HEK293 (cell line): Measurements from ENCODE around the gene PEF1.

ENCODE experiments used
- HOXA7 ChIP-seq: sonication (generic); formaldehyde crosslinking; IDR thresholded peaks from 2 replicates; pipeline ENCODE4 v1.8.1; 2022; ENCODE audit warnings: missing genetic modification reagents, borderline replicate concordance
- MEIS1 ChIP-seq: sonication (generic); formaldehyde crosslinking; IDR thresholded peaks from 2 replicates; pipeline ENCODE4 v1.8.1; 2022; ENCODE audit warnings: missing genetic modification reagents, mild to moderate bottlenecking, borderline replicate concordance
- ZBTB7A ChIP-seq: fragments of 450-650 bp; formaldehyde crosslinking; IDR thresholded peaks from 2 replicates; pipeline ENCODE4 v1.5.1; 2016; ENCODE audit warnings: low read depth, missing biosample characterization, missing genetic modification characterization
- ZFP41 ChIP-seq: fragments of 450-650 bp; formaldehyde crosslinking; IDR thresholded peaks from 2 replicates; pipeline ENCODE4 v1.5.1; 2016; ENCODE audit warnings: missing biosample characterization, missing genetic modification characterization, borderline replicate concordance
- ZNF121 ChIP-seq: fragments of 450-650 bp; formaldehyde crosslinking; IDR thresholded peaks from 2 replicates; pipeline ENCODE4 v1.5.1; 2016; ENCODE audit warnings: missing biosample characterization, missing genetic modification characterization
- ZNF510 ChIP-seq: fragments of 450-650 bp; formaldehyde crosslinking; IDR thresholded peaks from 2 replicates; pipeline ENCODE4 v1.5.1; 2018; ENCODE audit warnings: mild to moderate bottlenecking, missing genetic modification characterization, missing biosample characterization; ENCODE audit not compliant: insufficient replicate concordance
- ZNF785 ChIP-seq: fragments of 450-650 bp; formaldehyde crosslinking; IDR thresholded peaks from 2 replicates; pipeline ENCODE4 v1.5.1; 2016; ENCODE audit warnings: missing biosample characterization, missing genetic modification characterization
- TF ChIP-seq, protein P1 (sequence below): fragments of 450-650 bp; formaldehyde crosslinking; IDR thresholded peaks from 2 replicates; pipeline ENCODE4 v1.5.1; 2016; ENCODE audit warnings: missing biosample characterization, missing genetic modification characterization
- TF ChIP-seq, protein P2 (sequence below): fragments of 450-650 bp; formaldehyde crosslinking; conservative IDR thresholded peaks from 2 replicates; pipeline ENCODE4 v1.5.1; 2016; ENCODE audit warnings: low read depth, missing biosample characterization, missing genetic modification characterization
- TF ChIP-seq, protein P3 (sequence below): fragments of 450-650 bp; formaldehyde crosslinking; IDR thresholded peaks from 2 replicates; pipeline ENCODE4 v1.5.1; 2016; ENCODE audit warnings: missing biosample characterization, missing genetic modification characterization
- TF ChIP-seq, protein P4 (sequence below): sonication (generic); formaldehyde crosslinking; IDR thresholded peaks from 2 replicates; pipeline ENCODE4 v1.8.1; 2022; ENCODE audit warnings: mild to moderate bottlenecking, moderate library complexity, missing genetic modification reagents

DNA sequence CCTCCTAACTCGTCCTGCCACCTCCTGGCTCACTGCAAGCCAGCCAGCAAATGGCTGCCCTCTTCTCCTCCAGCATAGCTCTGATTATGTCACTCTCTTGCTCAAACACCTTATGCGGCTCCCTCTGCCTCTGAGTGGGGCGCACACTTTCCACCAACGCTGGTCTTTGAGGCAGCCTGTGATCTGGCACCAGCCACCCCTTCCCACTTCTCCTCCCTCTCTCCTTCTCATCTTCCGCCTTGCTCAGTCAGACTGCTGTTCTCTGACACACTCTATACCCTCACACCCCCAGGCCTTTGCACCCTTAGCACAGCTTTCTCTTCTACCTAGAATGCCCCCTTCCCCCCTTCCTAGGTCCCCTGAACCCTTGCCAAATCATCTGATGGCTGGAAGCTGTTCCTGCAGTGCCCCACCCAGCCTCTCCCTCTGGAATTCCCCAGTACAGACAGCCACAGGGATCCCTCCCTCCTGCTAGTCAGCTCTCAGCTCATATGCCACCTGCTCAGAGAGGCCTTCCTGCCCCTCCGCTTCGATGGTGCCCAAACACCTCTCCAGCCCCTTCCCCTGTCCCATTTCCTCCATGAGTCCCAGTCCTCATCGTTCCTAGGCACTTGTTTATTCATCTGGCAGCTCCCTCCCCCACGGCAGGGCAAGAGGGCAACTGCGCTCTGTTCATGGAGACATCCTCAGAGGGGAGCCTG is 21.7 kb upstream of the PEF1 start:
- TF ChIP-seq, protein P1, sequence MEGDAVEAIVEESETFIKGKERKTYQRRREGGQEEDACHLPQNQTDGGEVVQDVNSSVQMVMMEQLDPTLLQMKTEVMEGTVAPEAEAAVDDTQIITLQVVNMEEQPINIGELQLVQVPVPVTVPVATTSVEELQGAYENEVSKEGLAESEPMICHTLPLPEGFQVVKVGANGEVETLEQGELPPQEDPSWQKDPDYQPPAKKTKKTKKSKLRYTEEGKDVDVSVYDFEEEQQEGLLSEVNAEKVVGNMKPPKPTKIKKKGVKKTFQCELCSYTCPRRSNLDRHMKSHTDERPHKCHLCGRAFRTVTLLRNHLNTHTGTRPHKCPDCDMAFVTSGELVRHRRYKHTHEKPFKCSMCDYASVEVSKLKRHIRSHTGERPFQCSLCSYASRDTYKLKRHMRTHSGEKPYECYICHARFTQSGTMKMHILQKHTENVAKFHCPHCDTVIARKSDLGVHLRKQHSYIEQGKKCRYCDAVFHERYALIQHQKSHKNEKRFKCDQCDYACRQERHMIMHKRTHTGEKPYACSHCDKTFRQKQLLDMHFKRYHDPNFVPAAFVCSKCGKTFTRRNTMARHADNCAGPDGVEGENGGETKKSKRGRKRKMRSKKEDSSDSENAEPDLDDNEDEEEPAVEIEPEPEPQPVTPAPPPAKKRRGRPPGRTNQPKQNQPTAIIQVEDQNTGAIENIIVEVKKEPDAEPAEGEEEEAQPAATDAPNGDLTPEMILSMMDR (tag by site-specific recombination), result peak; percentile 11; the same call in 1 of the 2 replicates
- no peak for TF ChIP-seq ZNF510 (tag by site-specific recombination)
- TF ChIP-seq ZNF785, result no peak
- TF ChIP-seq HOXA7, result no peak
- TF ChIP-seq, protein P2, sequence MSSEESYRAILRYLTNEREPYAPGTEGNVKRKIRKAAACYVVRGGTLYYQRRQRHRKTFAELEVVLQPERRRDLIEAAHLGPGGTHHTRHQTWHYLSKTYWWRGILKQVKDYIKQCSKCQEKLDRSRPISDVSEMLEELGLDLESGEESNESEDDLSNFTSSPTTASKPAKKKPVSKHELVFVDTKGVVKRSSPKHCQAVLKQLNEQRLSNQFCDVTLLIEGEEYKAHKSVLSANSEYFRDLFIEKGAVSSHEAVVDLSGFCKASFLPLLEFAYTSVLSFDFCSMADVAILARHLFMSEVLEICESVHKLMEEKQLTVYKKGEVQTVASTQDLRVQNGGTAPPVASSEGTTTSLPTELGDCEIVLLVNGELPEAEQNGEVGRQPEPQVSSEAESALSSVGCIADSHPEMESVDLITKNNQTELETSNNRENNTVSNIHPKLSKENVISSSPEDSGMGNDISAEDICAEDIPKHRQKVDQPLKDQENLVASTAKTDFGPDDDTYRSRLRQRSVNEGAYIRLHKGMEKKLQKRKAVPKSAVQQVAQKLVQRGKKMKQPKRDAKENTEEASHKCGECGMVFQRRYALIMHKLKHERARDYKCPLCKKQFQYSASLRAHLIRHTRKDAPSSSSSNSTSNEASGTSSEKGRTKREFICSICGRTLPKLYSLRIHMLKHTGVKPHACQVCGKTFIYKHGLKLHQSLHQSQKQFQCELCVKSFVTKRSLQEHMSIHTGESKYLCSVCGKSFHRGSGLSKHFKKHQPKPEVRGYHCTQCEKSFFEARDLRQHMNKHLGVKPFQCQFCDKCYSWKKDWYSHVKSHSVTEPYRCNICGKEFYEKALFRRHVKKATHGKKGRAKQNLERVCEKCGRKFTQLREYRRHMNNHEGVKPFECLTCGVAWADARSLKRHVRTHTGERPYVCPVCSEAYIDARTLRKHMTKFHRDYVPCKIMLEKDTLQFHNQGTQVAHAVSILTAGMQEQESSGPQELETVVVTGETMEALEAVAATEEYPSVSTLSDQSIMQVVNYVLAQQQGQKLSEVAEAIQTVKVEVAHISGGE (tag by site-specific recombination), result no peak
- no peak for TF ChIP-seq ZNF121 (tag by site-specific recombination)
- TF ChIP-seq ZFP41 (tag by site-specific recombination), result no peak
- no peak for TF ChIP-seq ZBTB7A
- TF ChIP-seq, protein P3, sequence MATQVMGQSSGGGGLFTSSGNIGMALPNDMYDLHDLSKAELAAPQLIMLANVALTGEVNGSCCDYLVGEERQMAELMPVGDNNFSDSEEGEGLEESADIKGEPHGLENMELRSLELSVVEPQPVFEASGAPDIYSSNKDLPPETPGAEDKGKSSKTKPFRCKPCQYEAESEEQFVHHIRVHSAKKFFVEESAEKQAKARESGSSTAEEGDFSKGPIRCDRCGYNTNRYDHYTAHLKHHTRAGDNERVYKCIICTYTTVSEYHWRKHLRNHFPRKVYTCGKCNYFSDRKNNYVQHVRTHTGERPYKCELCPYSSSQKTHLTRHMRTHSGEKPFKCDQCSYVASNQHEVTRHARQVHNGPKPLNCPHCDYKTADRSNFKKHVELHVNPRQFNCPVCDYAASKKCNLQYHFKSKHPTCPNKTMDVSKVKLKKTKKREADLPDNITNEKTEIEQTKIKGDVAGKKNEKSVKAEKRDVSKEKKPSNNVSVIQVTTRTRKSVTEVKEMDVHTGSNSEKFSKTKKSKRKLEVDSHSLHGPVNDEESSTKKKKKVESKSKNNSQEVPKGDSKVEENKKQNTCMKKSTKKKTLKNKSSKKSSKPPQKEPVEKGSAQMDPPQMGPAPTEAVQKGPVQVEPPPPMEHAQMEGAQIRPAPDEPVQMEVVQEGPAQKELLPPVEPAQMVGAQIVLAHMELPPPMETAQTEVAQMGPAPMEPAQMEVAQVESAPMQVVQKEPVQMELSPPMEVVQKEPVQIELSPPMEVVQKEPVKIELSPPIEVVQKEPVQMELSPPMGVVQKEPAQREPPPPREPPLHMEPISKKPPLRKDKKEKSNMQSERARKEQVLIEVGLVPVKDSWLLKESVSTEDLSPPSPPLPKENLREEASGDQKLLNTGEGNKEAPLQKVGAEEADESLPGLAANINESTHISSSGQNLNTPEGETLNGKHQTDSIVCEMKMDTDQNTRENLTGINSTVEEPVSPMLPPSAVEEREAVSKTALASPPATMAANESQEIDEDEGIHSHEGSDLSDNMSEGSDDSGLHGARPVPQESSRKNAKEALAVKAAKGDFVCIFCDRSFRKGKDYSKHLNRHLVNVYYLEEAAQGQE (tag by site-specific recombination), result no peak
- TF ChIP-seq, protein P4, sequence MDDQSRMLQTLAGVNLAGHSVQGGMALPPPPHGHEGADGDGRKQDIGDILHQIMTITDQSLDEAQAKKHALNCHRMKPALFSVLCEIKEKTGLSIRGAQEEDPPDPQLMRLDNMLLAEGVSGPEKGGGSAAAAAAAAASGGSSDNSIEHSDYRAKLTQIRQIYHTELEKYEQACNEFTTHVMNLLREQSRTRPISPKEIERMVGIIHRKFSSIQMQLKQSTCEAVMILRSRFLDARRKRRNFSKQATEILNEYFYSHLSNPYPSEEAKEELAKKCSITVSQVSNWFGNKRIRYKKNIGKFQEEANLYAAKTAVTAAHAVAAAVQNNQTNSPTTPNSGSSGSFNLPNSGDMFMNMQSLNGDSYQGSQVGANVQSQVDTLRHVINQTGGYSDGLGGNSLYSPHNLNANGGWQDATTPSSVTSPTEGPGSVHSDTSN (CRISPR knock-in tag), result no peak
- no peak for TF ChIP-seq MEIS1 (CRISPR knock-in tag)
